Posterior cingulate gyrus (tissue), 11 donors: ENCODE data around the gene SLC29A3.

Source experiments
- DNase-seq, 10 donors: peaks; one replicate each; pipeline versions ENCODE4 v3.0.0 to v3.0.0-alpha.2; 2020 to 2021; ENCODE audit warnings: mixed read lengths in 3 of 10
- intact Hi-C: fragments of 100-400 bp; cut with DNase I; formaldehyde crosslinking; loops from one replicate; pipeline ENCODE4 v1.15.1; 2023

SLC29A3 gene

DNA sequence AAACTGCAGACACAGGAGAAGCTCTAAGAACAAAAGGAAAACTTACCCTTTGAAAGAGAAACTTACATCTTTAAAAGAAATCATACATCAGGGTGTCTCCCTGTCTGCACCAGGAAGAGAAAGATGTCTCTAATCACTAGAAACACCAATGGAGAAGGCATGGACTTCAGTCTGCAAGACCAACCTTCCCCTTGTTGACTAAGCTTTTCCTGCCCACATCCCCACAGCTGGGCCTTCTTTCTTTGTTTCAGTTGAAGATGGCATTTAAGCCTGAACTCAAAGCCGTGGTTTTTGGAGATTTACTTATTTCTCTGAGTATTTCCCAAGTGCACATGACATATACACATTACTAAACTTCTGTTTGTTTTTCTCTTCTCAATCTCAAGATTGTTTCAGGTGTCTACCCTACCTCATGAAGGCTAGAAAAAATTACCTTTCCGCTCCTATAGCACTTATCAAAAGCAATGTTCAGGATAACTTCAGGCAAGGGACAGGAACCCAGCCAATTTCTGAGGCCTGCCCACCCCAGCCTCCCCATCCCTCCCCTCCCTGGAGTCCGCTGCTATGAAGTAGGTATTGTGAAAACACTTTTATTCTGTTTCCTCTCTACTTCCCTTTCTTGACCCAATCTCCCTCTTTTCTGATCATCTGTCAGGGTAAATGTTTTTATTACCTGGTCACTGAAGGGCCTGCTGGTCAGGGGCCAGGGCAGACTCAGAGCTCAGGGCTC, 2.8 kb upstream of the SLC29A3 start:
- no peak for DNase-seq
- intact Hi-C loops = loop anchor here (5.0 to 10.0 kb wide), 2 partner anchors 496 to 729 kb away; no protein-coding TSS in a partner anchor

DNA sequence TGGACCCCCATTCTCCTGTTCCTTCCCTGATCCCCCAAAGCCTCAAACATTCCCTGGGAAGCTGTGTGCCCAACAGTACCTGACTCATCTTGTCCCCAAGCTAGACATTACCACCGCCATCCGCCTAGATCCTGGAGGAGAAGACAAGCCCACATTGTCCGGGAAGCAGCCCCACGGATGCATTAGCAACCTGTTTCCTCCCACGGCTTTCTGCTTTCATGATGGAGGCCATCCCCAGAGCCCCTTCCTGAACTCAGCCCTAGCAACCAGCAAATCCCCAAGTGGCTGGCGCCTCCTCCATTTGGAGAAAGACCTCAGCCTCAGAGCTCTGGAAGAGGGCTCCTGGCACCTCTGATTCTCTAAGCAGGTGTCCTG, 2.3 kb upstream of the SLC29A3 start:
- intact Hi-C loops = loop anchor here (5.0 to 10.0 kb wide), 2 partner anchors 496 to 728 kb away; no protein-coding TSS in a partner anchor
- DNase-seq = peak in 2 of 10 donors; percentile 42 to 77

DNA sequence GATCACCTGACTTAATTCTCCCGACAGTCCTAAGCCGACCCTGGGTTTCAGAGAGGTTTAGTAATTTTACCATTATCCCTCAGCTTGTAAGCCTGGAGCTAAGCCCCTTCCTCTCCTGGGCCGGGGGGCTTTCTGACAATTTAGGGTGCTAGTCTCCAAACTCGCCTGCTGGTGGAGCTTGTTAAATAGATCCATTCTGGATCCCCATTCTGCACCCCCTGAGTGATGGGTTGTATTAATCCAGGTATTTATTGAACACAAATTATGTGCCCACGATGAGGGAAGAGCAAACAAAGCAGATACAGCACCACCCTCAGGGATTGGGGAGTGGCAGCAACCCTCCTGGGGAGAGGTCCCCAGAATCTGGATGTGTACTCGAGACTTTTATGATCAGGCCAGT, 1.3 kb upstream of the SLC29A3 start:
- intact Hi-C loops = loop anchor here (2.0 to 10.0 kb wide), 4 partner anchors 59 to 727 kb away; no protein-coding TSS in a partner anchor
- no peak for DNase-seq

DNA sequence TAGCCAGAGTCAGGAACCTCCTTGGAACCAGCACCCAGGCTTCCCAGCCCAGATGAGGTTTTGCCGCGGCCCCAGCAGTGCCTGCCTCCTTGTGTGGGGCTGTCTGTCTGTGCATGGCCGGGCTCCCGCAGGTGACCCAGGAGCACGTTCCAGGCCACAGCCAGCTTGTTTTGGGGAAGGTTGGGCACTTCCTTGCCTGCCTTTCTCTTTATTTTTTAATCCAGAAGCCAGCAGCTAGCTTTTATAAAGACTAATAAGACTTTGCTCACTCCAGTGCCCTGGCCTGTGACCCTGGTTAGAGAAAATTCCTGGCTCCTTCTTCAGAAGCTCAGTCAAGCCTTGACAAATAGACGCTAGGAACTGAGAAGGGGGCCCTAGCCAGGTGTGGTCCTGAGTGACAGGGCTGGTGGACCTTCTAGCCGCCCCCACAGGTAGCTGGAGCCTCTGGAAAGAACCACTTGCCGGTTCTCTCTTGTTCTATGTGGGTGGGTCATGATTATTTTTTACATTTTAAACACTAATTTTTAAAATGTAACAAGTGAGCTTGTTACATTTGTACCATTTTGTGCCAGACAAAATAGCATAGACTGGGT, 837 bp downstream of the SLC29A3 start:
- DNase-seq = peak in 1 of 10 donors; percentile 69
- intact Hi-C loops = loop anchor here (2.0 to 10.0 kb wide), 4 partner anchors 57 to 725 kb away; no protein-coding TSS in a partner anchor

DNA sequence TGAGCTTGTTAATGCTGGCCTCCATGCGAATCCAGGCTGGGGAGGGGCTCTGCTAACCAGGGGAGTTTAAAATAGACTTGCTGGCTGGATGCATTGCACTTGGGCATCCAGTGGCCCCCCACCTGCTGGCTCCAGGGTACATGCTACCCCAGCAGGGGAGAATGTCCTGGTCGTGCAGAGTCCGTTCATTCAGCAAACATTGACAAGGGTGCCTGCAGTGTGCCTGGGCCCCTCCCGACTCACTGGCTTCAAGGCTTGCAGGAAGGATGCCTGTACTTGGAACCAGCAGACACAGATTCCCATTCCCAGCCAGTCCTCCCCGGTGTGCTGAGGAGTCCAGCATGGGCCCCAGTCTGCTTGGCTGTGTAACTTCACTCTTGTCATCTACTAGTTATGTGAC, 1.5 kb downstream of the SLC29A3 start:
- peak in 2 of 10 donors; percentile 55 to 83 for DNase-seq
- intact Hi-C loops = no loop called here

DNA sequence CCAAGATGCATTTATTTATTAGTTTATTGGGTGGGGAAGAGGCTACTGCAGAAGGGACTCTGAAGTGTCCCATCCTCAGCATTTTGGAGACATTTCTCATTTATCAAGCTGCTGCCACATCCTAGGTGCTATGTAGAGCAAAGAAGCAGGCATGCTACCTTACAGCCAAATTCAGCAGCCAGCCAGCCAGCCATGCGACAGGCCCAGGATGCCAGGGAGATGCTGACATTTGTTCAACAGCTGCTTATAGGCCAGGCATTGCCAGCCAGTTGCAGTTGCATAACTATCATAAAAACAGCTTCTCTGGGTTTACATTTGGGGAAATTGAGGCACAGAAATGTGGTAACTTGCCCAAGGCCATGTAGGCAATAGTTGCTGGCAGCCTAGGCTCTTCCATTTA, 2.3 kb downstream of the SLC29A3 start:
- peak in 2 of 10 donors; percentile 56 to 63 for DNase-seq
- intact Hi-C loops = no loop called here

DNA sequence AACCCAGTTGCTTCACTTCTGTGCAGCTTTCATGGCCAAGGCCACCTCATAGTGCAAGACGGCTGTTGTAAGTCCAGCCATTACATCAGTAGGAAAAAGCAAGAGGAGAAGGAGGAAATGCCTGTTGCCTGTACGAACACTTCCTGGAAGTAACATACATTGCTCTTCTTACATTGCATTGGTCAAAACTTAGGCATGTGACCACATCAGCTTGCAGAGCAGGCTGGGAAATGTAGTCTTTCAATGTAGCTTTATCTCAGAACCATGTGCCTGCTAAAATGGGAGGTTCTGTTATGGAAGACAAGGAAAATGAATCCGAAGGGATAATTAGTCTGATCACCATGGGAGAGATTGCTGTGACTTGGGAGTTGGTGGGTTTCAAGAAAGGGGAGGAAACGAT, 4.3 kb downstream of the SLC29A3 start:
- DNase-seq = peak in 1 of 10 donors; percentile 36
- intact Hi-C loops = no loop called here

- intact Hi-C loops = no loop called here
- DNase-seq = peak in 3 of 10 donors; percentile 47 to 75 (median 69)
Measured at GRCh38 chr10:71324743-71325142, 5.7 kb downstream of the SLC29A3 start.

- peak in 1 of 10 donors; percentile 11 for DNase-seq
- intact Hi-C loops = no loop called here
Measured at GRCh38 chr10:71325267-71325666, 6.2 kb downstream of the SLC29A3 start.

- DNase-seq = peak in 1 of 10 donors; percentile 73
- intact Hi-C loops = no loop called here
Measured at GRCh38 chr10:71326464-71326881, 7.4 kb downstream of the SLC29A3 start.

DNA sequence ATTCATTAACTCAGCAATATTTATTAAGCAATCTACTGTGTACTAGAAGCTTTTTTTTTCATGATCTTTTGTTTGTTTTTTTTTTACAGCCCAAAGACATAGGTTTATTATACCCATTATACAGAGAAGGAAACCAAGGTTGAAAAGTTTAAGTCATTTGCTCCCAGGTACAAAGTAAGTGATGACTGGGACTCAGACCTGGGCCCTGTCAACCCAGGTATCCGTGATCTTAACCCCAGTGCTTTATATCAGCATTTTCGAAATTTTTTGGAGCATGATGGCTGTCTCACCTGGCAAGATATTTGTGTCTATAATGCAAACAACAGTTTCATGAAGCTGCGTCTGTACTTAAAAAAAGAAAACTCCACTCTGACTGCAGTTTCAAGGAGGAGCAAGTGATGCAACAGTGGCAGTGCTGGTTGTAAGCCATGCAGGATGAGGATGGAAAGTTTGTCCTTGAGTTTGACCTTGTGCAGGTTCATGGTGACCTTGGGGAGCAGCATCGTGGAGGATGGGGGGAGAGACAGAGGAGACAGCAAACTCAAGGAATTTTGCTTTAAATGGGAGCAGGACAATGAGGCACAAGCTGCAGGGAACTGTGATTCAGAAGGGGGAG, 11.8 kb downstream of the SLC29A3 start:
- intact Hi-C loops = no loop called here
- peak in 1 of 10 donors; percentile 31 for DNase-seq

GRCh38 chr10:71331736-71332135, 12.7 kb downstream of the SLC29A3 start:
- DNase-seq = peak in 1 of 10 donors; percentile 23
- intact Hi-C loops = no loop called here

DNA sequence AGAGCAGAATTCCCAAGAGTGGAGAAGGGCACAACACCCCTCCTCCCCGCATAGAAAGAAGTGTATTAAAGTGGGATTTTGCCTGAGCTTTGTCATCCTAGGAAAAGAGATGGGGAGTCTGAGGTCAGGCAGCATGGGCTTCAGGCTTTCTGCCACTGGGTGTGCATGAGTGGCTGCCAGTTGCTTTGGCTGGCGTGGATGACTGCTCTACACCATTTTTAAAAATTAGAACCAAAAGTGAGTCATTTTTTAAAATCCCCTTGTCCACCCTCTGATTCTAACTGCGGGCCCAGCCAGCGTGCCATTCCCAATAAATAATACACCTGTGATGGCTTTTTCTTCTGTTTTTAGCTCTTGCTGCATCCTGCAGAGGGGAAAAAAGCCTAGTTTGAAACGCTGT, 13.4 kb downstream of the SLC29A3 start:
- no peak for DNase-seq
- intact Hi-C loops = no loop called here

GRCh38 chr10:71333129-71333887, 14.2 kb downstream of the SLC29A3 start:
- DNase-seq = peak in 1 of 10 donors; percentile 76
- intact Hi-C loops = no loop called here

GRCh38 chr10:71334221-71334791, 15.2 kb downstream of the SLC29A3 start:
- intact Hi-C loops = no loop called here
- peak in 1 of 10 donors; percentile 72 for DNase-seq

DNA sequence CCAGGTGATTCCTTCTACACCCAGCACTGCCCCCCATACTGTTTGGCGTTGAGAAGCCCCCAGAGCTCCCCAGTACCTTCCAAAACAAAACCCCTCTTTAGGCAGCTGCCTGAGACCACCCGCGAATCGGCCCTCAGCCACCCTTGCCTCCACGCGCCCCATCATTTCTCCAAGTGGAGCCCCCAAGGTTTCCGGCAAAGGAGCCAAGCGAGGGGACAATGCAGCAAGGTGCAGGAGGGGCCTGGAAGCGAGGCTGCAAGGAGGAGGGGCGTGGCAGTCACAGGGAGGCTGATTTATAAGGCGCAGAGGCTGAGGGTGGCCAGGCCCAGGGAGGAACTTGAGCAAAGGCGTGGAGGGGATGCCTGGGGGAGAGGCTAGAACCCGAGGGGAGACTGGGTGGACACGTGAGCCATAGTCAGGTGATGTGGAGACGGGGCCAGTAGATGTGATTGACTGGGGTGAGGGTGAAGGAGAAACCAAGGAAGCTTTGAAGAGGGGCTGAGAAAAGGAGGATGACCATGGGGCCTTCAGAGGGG, 16.2 kb downstream of the SLC29A3 start:
- peak in 1 of 10 donors; percentile 71 for DNase-seq

DNA sequence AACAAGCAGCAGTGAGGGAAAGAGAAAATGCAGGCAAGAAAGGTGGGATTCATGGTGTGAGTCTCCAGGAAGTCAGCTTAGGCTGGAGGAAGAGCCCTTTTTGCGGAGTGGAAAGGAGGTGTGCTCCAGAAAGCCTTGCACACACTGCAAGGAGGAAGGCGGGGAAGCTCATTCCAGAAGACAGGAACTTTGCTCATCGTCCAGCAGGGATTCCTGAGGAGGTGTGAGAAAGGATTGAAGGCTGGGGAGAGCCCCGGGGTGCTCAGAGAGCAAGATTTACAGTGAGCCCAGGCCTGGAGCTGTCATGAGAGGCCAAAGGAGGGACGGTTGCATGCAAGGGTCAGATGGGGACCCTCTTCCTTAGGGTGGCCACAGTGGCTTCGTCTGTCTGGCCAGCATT, 17.6 kb downstream of the SLC29A3 start:
- DNase-seq = peak in 1 of 10 donors; percentile 34
- intact Hi-C loops = no loop called here

More for the DNA sequence above, 16.2 kb downstream of the SLC29A3 start:
- intact Hi-C loops = no loop called here

DNA sequence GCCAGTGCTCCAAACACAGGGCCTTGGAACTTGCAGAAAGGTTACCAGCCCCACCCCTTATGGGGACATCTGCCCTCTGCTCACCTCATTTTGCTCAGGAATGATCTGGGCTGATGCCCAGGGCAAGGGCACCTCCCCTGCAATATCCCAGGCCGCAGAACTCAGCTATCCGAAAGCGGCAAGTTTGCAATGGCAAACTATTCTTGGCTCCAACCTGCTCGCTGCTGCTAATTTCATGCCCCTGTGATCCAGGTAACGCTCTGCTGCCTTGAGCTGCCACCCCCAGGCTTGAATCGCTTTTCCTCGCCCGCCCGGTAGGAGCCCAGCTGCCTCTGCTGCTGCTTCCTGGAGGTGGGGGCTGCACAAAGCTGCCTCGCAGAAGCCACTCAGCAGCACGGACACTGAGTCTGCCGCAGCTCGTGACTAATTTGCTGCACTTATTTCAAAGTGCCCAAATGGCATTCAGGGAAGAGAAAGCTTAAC, 18.2 kb downstream of the SLC29A3 start:
- intact Hi-C loops = no loop called here
- peak in 1 of 10 donors; percentile 63 for DNase-seq

GRCh38 chr10:71338728-71339495, 19.9 kb downstream of the SLC29A3 start:
- intact Hi-C loops = no loop called here
- DNase-seq = no peak
